Activated CD4-positive, alpha-beta T cell treated with anti-CD3 and anti-CD28 coated beads, Interleukin-2, amount 50 U/mL, for 1 hour (primary cell): ENCODE results near the gene CPD.

Experiments used
- DNase-seq: peaks from one replicate; pipeline ENCODE4 v3.0.0-alpha.2; 2020

The CPD gene

GRCh38 chr17:30357476-30357875 lies 21.3 kb upstream of the CPD start:
- no peak for DNase-seq

DNA sequence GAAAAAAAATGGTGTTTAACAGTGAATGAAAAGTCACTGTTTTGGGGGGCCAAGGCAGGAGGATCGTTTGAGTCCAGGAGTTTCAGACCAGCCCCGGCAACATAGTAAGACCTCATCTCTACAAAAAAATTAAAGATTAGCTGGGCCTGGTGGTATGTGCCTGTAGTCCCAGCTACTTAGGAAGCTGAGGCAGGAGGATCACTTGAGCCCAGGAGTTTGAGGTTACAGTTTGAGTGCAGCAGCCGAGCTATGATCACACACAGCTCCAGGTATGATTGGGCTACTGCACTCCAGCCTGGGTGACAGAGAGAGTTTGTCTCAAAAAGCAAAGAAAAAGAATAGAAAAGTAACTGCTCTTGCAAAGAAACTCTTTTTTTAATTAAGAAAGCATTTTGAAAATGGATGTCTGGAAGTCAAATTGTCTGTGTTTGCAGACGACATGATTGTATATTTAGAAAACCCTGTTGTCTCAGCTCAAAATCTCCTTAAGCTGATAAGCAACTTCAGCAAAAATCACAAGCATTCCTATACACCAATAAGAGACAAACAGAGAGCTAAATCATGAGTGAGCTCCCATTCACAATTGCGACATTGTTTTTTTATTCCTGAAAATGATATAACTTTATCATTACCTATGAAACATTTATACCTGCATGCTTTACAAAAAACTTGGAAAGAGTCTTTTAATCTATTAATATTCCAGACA lies 20.5 kb upstream of the CPD start:
- DNase-seq = no peak

GRCh38 chr17:30360086-30360808 lies 18.5 kb upstream of the CPD start:
- no peak for DNase-seq

DNA sequence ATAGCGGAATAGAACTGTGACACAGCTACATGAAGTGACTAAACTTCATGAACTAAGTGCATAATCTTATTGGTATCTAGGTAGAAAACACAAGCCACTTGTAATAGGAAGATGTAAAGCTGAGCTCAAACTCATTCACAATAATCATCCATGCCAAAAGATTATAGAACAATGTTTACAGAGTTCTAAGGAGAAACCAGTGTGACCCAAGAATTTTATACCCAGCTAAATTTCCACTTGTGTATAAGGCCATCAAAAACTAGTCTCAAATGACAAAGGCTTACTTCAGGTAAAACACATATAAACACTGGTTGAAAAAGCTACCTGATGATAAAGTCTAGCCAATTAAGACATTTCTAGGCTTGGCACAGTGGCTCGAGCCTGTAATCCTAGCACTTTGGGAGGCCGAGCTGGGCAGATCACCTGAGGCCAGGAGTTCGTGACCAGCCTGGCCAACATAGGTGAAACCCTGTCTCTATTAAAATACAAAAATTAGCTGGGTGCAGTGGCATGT lies 16.9 kb upstream of the CPD start:
- DNase-seq = no peak

GRCh38 chr17:30363715-30364202 lies 15.0 kb upstream of the CPD start:
- DNase-seq = peak; percentile 59

GRCh38 chr17:30366536-30366935 lies 12.2 kb upstream of the CPD start:
- DNase-seq = no peak

DNA sequence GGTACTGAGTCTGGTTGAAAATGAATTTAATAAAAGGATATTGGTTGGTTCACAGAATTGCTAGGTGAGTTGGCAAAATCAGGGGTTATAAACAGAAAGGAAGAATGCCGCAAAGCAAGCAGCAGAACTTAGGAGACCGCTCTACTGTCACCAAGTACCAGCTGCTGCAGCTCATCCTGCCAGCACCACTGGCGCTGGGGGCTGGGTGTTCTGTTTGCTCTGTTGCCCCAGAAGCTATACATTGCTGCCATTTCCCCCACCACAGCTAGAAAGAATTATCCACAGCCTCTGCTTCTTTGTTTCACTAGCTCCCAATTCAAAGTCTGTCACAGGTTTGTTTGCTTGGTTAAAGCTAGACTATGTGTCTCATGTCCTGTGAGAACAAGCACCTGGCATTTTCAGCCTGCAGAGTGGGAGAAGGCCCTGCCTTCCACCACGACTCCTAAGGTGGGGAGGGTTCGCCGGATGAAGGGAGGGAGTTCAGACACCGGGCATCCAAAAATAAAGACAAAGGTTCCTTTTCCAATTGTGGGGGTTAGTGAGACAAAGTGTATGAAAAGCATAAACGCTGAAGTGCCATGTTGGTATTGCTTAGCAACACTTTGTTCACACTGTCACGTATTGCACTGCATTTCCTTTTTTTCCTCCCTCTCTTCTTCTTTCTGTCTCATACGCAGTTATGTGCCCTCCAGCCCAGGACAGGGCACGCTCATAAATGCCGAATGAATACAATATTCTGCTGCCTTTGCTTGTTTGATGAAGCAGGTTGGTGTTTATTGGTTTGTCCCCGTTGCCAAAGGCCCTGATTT lies 9.6 kb upstream of the CPD start:
- DNase-seq = no peak

DNA sequence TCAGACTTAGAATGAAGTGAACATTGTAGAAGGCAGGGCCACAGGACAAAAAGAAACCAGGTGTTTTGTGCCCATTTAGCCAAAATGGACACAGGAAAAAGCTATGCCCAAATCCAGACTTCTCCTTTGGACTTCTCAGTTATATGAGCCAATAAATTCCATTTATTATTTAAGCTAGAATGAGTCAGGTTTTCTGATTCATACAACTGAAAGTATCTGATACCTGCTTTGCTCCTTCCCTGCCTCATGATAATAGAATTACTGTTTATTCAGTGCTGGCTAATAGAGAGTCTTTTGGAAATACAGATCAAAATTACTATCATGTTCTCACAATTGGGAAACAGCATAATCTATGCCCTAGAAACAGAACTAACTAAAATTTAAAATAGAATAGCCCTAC lies 8.7 kb upstream of the CPD start:
- DNase-seq = no peak

GRCh38 chr17:30372755-30373154 lies 6.0 kb upstream of the CPD start:
- no peak for DNase-seq

DNA sequence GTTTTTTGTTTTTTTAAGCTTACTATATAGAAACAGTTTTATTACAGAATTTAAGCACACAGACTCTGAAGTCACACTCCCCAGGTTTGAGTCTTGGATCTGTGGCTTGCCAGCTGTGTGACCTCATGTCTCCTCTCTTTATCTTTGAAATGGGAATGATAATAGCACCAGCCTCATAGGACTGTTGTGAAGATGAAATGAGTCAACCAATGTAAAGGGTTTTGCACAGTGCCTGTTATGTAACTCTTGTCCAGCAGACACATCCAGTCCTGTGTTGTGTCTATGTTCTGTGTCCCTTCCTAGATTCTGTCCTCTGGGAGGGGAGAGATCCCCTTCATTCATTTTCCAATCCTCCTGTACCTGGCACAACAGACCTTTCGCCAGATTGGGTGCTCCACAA lies 3.1 kb upstream of the CPD start:
- DNase-seq = no peak

- no peak for DNase-seq
These were observed 1.9 kb upstream of the CPD start for GRCh38 chr17:30376621-30377452.

DNA sequence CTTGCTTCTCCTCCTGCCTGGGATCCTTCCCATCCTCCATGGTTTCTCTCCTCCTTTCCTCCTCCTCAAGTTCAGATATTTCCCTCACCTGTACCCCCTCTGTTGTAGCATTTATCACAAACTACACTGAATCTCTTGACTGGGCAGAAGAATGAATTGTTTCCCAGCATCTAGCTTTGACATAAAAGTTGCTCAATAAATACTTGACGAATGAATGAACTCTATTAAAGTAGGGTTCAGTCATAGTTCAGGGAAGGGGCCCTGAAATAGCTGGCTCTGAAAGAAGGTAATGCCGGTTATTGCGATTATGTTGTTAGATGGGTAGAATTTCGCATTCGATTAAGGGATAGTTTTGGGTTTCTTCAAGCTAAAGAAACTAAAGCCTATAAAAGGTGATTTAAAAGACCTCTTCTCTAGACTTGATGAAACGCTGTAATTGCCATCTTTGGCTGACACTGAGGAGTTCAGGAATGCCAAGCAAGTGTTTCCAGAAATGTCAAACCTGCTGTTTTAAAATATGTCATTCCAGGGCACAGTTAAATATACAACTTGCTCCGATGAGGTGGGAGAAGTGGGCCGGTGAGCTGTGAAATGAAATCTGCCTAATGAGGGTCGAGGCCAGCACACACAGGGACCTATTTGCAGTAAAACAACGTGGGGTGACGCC lies 1.0 kb upstream of the CPD start:
- DNase-seq = no peak

DNA sequence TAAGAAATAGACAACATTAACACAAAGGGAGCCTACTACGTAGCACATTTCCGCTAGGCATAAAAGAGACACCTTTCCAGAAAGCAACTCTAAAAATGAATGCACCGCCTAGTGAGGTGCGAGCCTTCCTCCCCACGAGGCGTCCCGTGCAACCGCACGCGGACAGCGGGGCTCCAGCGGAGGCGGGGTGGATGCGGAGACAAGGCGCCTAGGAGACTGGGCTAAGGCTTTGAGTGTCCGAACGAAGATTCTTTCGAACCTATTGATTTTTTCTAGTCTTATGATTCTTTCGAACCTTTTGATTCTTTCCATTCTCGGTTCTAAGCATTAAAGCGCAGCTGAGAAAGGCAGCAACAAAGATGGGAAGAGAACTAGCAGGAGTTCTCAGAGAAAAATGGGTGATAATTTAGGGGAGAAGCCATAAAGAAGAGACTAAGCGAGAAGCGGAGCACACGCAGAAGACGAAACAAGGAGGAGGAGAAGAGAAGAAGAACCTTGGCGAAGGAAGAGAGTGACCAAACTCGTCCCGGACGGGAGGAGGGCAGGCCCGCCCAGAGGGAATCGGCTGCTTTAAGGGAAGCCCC lies 394 bp upstream of the CPD start:
- DNase-seq = peak; percentile 43

GRCh38 chr17:30379303-30379902 lies 676 bp downstream of the CPD start:
- peak; percentile 24 for DNase-seq

DNA sequence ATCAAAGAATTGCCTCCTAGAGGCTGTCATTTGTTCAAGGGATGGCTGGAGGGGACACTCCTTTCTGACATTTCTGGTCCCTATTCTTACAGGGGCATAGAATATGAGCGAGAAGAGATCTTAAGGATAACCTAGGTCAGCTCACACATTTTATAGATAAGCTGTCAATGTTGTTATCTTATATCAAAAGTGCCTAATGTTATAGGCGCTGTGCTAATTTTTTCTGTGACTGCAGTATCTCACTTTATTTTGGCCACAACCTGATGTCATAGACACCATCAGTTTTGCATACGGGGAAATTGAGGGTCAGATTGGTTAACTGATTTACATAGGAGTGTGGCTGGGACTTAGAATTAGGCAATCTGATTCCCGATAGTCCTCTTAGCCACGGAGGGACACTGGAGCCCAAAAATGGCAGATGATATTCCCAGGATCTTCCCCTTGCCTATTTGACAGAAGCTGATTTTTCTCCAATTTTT lies 1.2 kb downstream of the CPD start:
- DNase-seq = no peak

- no peak for DNase-seq
These were observed 2.1 kb downstream of the CPD start for GRCh38 chr17:30380643-30381339.

- DNase-seq = no peak
These were observed 2.6 kb downstream of the CPD start for GRCh38 chr17:30381340-30381659.

GRCh38 chr17:30382345-30382744 lies 3.6 kb downstream of the CPD start:
- no peak for DNase-seq

- DNase-seq = no peak
These were observed 9.8 kb downstream of the CPD start for GRCh38 chr17:30388321-30389179.
